B cell (primary cell): ENCODE data around the gene SEC14L5. TPM values are rescaled to one million over a fixed set of nuclear protein-coding genes. Genes with fewer than 3 reads are reported as not detected.

Experiments used
- ATAC-seq: fragments of 200-7000 bp; cut with Tn5 transposase; one replicate; pipeline ENCODE4 v1.10.0; 2021; ENCODE audit warnings: low read depth, mild to moderate bottlenecking, moderate number of reproducible peaks, moderate library complexity
- CTCF ChIA-PET: fragments of 350-600 bp; sonication (Branson Sonifier 250); formaldehyde crosslinking; loops from one replicate; lab custom pipeline; 2021; ENCODE audit warnings: antibody characterized with exemption, inconsistent platforms; lab: Charles Lee
- POLR2A ChIA-PET: fragments of 350-600 bp; sonication (Branson Sonifier 250); formaldehyde crosslinking; loops from one replicate; lab custom pipeline; 2021; ENCODE audit warnings: antibody characterized with exemption; lab: Charles Lee
- DNase-seq: peaks from one replicate; pipeline ENCODE4 v3.0.0; 2013
- H2AFZ ChIP-seq: 2 replicates; pipeline ENCODE4 v1.6.1; 2012; ENCODE audit warnings: mild to moderate bottlenecking, low read depth, low read length; ENCODE audit not compliant: insufficient read depth, poor library complexity, severe bottlenecking
- H3K27ac ChIP-seq, 2 donors: 1 replicate in 1 of 2; 2 replicates in 1 of 2; pipeline ENCODE4 v1.5.1; 2012 to 2013; ENCODE audit warnings: low read length in 2 of 2, mild to moderate bottlenecking in 2 of 2, moderate library complexity in 1 of 2
- H3K27me3 ChIP-seq, 4 experiments: fragments of 200-600 bp in 1 of 4; sonication (generic) in 1 of 4; replicated peaks in 1 of 4; 1 replicate in 2 of 4; 2 replicates in 2 of 4; pipeline versions ENCODE4 v1.6.1 to v1.7.0; 2013 to 2016; ENCODE audit warnings: low read length in 3 of 4, mild to moderate bottlenecking in 2 of 4, mixed read lengths in 1 of 4, moderate library complexity in 1 of 4; ENCODE audit not compliant: insufficient read depth in 4 of 4, control insufficient read depth in 3 of 4; ENCODE audit errors: control extremely low read depth in 1 of 4
- H3K36me3 ChIP-seq, 2 experiments: replicated peaks in 1 of 2; 1 replicate in 1 of 2; 2 replicates in 1 of 2; pipeline versions ENCODE4 v1.6.1 to v1.7.1; 2013; ENCODE audit warnings: low read length in 1 of 2; ENCODE audit not compliant: insufficient read depth in 2 of 2, control insufficient read depth in 1 of 2; ENCODE audit errors: control extremely low read depth in 1 of 2, extremely low read depth in 1 of 2
- H3K4me1 ChIP-seq, 2 donors: fragments of 200-600 bp in 1 of 2; sonication (generic) in 1 of 2; 1 replicate in 1 of 2; 2 replicates in 1 of 2; pipeline versions ENCODE4 v1.5.1 to v1.6.1; 2013 to 2017; ENCODE audit warnings: low read length in 2 of 2; ENCODE audit not compliant: control insufficient read depth in 2 of 2, insufficient read depth in 2 of 2
- H3K4me2 ChIP-seq: replicated peaks from 2 replicates; pipeline ENCODE3; 2012; ENCODE audit warnings: mild to moderate bottlenecking, low read depth, low read length; ENCODE audit not compliant: poor library complexity, severe bottlenecking
- H3K4me3 ChIP-seq, 5 experiments: fragments of 200-600 bp in 1 of 5; sonication (generic) in 1 of 5; 1 replicate in 3 of 5; 2 replicates in 2 of 5; pipeline versions ENCODE4 v1.5.1 to v1.7.0; 2011 to 2016; ENCODE audit warnings: low read length in 4 of 5, mild to moderate bottlenecking in 4 of 5, low read depth in 2 of 5, control low read depth in 1 of 5, moderate library complexity in 1 of 5; ENCODE audit not compliant: insufficient read depth in 1 of 5; ENCODE audit errors: control extremely low read depth in 1 of 5, extremely low read depth in 1 of 5
- H3K79me2 ChIP-seq: fragments of 200-600 bp; sonication (generic); one replicate; pipeline ENCODE4 v1.6.0; 2016; ENCODE audit warnings: low read length; ENCODE audit not compliant: control insufficient read depth, insufficient read depth
- H3K9ac ChIP-seq: fragments of 200-600 bp; sonication (generic); 2 replicates; pipeline ENCODE4 v1.6.1; 2017; ENCODE audit warnings: mild to moderate bottlenecking, low read length, moderate library complexity
- H3K9me3 ChIP-seq, 3 donors: one replicate each; pipeline versions ENCODE4 v1.6.1 to v1.7.1; 2013; ENCODE audit warnings: low read length in 2 of 3; ENCODE audit not compliant: control insufficient read depth in 2 of 3, insufficient read depth in 1 of 3; ENCODE audit errors: control extremely low read depth in 1 of 3
- H4K20me1 ChIP-seq: 2 replicates; pipeline ENCODE4 v1.6.0; 2012; ENCODE audit warnings: mild to moderate bottlenecking, low read length; ENCODE audit not compliant: insufficient read depth, control insufficient read depth, poor library complexity, severe bottlenecking
- H3K27ac Mint-ChIP-seq: one replicate; pipeline ENCODE4 v1.8.0; 2021; ENCODE audit warnings: mixed read lengths
- H3K27me3 Mint-ChIP-seq: one replicate; pipeline ENCODE4 v1.8.0; 2021; ENCODE audit warnings: mixed read lengths
- H3K4me1 Mint-ChIP-seq: one replicate; pipeline ENCODE4 v1.8.0; 2021; ENCODE audit warnings: mixed read lengths
- H3K4me3 Mint-ChIP-seq: one replicate; pipeline ENCODE4 v1.8.0; 2021; ENCODE audit warnings: mixed read lengths
- H3K9me3 Mint-ChIP-seq: one replicate; pipeline ENCODE4 v1.8.0; 2022; ENCODE audit warnings: mixed read lengths; ENCODE audit not compliant: insufficient read depth
- CTCF ChIP-seq: fragments of 200-600 bp; IDR thresholded peaks from one replicate; pipeline ENCODE4 v1.8.0; 2022; ENCODE audit warnings: antibody characterized with exemption, mild to moderate bottlenecking
- EZH2 ChIP-seq: IDR thresholded peaks from 2 replicates; pipeline ENCODE4 v1.6.1; 2012; ENCODE audit warnings: borderline replicate concordance, low read depth, mild to moderate bottlenecking, moderate library complexity, low read length; ENCODE audit not compliant: insufficient read depth, poor library complexity, severe bottlenecking
- WGBS: methylation state at CpG from one replicate; pipeline ENCODE4 v1.1.5; 2013; ENCODE audit warnings: missing lambda C conversion rate; ENCODE audit not compliant: insufficient coverage; 5-methylcytosine and 5-hydroxymethylcytosine counted together
- intact Hi-C: fragments of 100-400 bp; cut with micrococcal nuclease; formaldehyde crosslinking; loops from one replicate; pipeline ENCODE4 v1.10.0; 2022
- polyA plus RNA-seq: library from polyadenylated mRNA; depleted of rRNA; stranded (reverse); fragments of >200 nt; gene quantifications from 2 replicates; pipeline ENCODE4 v1.2.3, GENCODE V29; 2012
- total RNA-seq, 2 donors: library from RNA; stranded (reverse); fragments of 120-200 nt in 1 of 2; gene quantifications; 1 replicate in 1 of 2; 2 replicates in 1 of 2; pipeline versions ENCODE4 v1.2.3 to v1.2.4, GENCODE V29; 2013 to 2022

The SEC14L5 gene
- total and polyA plus RNA-seq, 2 donors (not counting 1 experiment from before 2014, with no cell fraction given): not detected

DNA sequence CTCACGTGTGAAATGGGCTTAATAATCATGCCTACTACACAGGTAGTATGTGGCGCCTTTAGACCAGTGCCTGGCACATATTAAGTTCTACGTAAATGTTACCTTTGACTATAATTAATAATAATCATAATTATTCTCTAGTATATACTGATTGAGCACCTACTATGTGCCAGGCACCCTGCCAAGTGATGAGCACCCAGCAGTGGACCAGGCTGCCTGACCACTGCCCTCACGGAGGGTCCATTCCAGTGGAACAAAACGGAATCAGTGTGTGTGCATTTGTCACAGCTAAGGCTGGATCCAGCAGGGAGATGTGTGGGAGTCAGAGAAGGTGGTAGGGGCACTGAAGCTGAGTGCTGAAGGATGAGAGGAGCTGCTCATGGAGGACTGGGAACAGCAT is 30.5 kb downstream of the SEC14L5 start:
- TF ChIP-seq EZH2: no peak
- no peak for TF ChIP-seq CTCF
- POLR2A ChIA-PET: no interaction called here

GRCh38 chr16:4989391-4990006 is 31.4 kb downstream of the SEC14L5 start:
- WGBS: 98% methylated on average over 6 of the region's 9 CpGs
- H3K4me3 Mint-ChIP-seq: no peak overlapping the region
- POLR2A ChIA-PET: no interaction called here
- H3K4me1 Mint-ChIP-seq: peaks cover 5% of the 10 kb centered on the region
- Histone ChIP-seq H3K79me2 (no peaks in the 10 kb centered on the region), H3K9me3 (peaks cover 0 to 28% (median 0%) of the 10 kb centered on the region in 3 donors), H3K36me3 (no peaks in the 10 kb centered on the region), H4K20me1 (no peaks in the 10 kb centered on the region), H2AFZ (no peak overlapping the region), H3K27me3 (peaks cover 0 to 48% (median 17%) of the 10 kb centered on the region in 4 experiments), H3K27ac (no peak overlapping the region), H3K9ac (no peak overlapping the region), H3K4me3 (no peak overlapping the region), H3K4me2 (no peak overlapping the region), H3K4me1 (peaks cover 7 to 10% of the 10 kb centered on the region in 2 donors)
- DNase-seq (no peak), ATAC-seq (no peak)
- no peaks in the 10 kb centered on the region for H3K9me3 Mint-ChIP-seq
- no peak for TF ChIP-seq CTCF
- TF ChIP-seq EZH2: no peak
- H3K27ac Mint-ChIP-seq: no peak overlapping the region
- CTCF ChIA-PET: no interaction called here
- intact Hi-C loops: no loop called here
- peaks cover 36% of the 10 kb centered on the region for H3K27me3 Mint-ChIP-seq

More for the DNA sequence above, 30.5 kb downstream of the SEC14L5 start:
- Mint-ChIP-seq H3K4me3 (no peak overlapping the region), H3K27ac (no peak overlapping the region), H3K27me3 (peaks cover 35% of the 10 kb centered on the region), H3K9me3 (no peaks in the 10 kb centered on the region), H3K4me1 (peaks cover 5% of the 10 kb centered on the region)
- peaks cover 0 to 48% (median 17%) of the 10 kb centered on the region in 4 experiments for H3K27me3 ChIP-seq
- no peak overlapping the region for H2AFZ ChIP-seq
- peaks cover 0 to 28% (median 0%) of the 10 kb centered on the region in 3 donors for H3K9me3 ChIP-seq
- H3K27ac ChIP-seq: no peak overlapping the region
- no peaks in the 10 kb centered on the region for H3K79me2 ChIP-seq
- no peaks in the 10 kb centered on the region for H4K20me1 ChIP-seq
- intact Hi-C loops: no loop called here
- H3K36me3 ChIP-seq: no peaks in the 10 kb centered on the region
- H3K4me1 ChIP-seq: peaks cover 7 to 10% of the 10 kb centered on the region in 2 donors
- CTCF ChIA-PET: no interaction called here
- H3K4me2 ChIP-seq: no peak overlapping the region
- H3K9ac ChIP-seq: no peak overlapping the region
- no peak for DNase-seq
- H3K4me3 ChIP-seq: no peak overlapping the region
- ATAC-seq: no peak
- 96% methylated on average over 2 of the region's 5 CpGs for WGBS
